ENCODE data around the gene BICD2.
A peak's percentile ranks its signal among the peaks of the same experiment; 100 is the strongest.

The BICD2 gene

DNA sequence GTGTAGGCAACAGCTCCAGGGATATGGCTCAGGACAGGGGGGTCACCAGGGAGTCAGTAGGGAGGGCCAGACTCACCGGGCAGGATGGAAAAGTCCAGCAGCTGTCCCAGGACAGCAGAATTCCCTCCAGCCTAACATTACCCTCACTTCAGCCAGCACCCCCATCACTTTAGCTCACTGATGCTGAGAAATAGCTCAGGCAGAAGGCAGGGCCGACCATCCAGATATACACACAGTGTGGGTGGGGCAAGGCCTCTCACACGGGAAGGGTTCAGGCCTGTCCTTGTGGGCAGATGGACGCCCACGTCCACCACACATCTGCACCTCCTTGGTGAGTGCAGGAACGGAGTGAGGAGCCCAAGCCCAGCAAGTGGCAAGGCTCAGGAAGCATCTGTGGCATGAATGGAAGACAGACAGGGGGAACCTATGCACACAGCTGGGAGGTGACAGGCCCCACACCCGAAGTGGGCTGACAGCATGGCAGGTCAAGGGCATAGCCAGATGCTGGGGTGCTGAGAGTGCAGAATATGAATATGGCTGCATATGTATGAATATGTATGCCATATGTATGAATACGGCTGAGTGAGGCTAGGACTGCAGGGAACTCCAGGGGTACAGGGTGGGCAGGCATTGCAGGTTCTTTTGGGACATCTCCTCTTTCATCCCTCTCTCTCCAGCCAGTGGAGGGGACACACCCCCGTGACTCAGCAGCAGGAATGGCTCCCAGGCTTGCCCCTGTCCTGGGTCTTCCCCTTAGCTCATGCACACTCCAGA, 17.0 kb downstream of the BICD2 start:
- TF ChIP-seq ZNF8 (CRISPR knock-in tag; IDR thresholded peaks at IDR 0.05) = no peak
- TF ChIP-seq PPARA (CRISPR knock-in tag; IDR thresholded peaks at IDR 0.05; ENCODE audit: borderline replicate concordance) = no peak
- TF ChIP-seq TCF4 (CRISPR knock-in tag; IDR thresholded peaks at IDR 0.05; ENCODE audit: borderline replicate concordance) = no peak
- TF ChIP-seq POU6F1 (CRISPR knock-in tag; IDR thresholded peaks at IDR 0.05; ENCODE audit: borderline replicate concordance, low read depth) = no peak
- no peak for TF ChIP-seq RARB (CRISPR knock-in tag; IDR thresholded peaks at IDR 0.05)
- TF ChIP-seq, protein P1, sequence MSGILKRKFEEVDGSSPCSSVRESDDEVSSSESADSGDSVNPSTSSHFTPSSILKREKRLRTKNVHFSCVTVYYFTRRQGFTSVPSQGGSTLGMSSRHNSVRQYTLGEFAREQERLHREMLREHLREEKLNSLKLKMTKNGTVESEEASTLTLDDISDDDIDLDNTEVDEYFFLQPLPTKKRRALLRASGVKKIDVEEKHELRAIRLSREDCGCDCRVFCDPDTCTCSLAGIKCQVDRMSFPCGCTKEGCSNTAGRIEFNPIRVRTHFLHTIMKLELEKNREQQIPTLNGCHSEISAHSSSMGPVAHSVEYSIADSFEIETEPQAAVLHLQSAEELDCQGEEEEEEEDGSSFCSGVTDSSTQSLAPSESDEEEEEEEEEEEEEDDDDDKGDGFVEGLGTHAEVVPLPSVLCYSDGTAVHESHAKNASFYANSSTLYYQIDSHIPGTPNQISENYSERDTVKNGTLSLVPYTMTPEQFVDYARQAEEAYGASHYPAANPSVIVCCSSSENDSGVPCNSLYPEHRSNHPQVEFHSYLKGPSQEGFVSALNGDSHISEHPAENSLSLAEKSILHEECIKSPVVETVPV (CRISPR knock-in tag; IDR thresholded peaks at IDR 0.05) = no peak
- no peak for TF ChIP-seq SNAI2 (CRISPR knock-in tag; IDR thresholded peaks at IDR 0.05)
- no peak for TF ChIP-seq OSR1 (CRISPR knock-in tag; IDR thresholded peaks at IDR 0.05)
- TF ChIP-seq TOX (CRISPR knock-in tag; IDR thresholded peaks at IDR 0.05; ENCODE audit: borderline replicate concordance) = no peak
- TF ChIP-seq, protein P2, sequence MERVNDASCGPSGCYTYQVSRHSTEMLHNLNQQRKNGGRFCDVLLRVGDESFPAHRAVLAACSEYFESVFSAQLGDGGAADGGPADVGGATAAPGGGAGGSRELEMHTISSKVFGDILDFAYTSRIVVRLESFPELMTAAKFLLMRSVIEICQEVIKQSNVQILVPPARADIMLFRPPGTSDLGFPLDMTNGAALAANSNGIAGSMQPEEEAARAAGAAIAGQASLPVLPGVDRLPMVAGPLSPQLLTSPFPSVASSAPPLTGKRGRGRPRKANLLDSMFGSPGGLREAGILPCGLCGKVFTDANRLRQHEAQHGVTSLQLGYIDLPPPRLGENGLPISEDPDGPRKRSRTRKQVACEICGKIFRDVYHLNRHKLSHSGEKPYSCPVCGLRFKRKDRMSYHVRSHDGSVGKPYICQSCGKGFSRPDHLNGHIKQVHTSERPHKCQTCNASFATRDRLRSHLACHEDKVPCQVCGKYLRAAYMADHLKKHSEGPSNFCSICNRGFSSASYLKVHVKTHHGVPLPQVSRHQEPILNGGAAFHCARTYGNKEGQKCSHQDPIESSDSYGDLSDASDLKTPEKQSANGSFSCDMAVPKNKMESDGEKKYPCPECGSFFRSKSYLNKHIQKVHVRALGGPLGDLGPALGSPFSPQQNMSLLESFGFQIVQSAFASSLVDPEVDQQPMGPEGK (CRISPR knock-in tag; IDR thresholded peaks at IDR 0.05; ENCODE audit: borderline replicate concordance) = no peak
- TF ChIP-seq TSHZ2 (CRISPR knock-in tag; IDR thresholded peaks at IDR 0.05) = no peak
- TF ChIP-seq ZC3H10 (CRISPR knock-in tag; IDR thresholded peaks at IDR 0.05) = no peak
- no peak for TF ChIP-seq CSDC2 (CRISPR knock-in tag; IDR thresholded peaks at IDR 0.05)
- TF ChIP-seq ZNF565 (CRISPR knock-in tag; conservative IDR thresholded peaks at IDR 0.05; ENCODE audit: low read depth) = no peak
- ATAC-seq = peak; percentile 62

GRCh38 chr9:92746567-92747458, 17.8 kb downstream of the BICD2 start:
- no peak for ATAC-seq
- TF ChIP-seq CSDC2 (CRISPR knock-in tag; IDR thresholded peaks at IDR 0.05) = no peak
- TF ChIP-seq POU6F1 (CRISPR knock-in tag; IDR thresholded peaks at IDR 0.05; ENCODE audit: borderline replicate concordance, low read depth) = no peak
- TF ChIP-seq, protein P3, sequence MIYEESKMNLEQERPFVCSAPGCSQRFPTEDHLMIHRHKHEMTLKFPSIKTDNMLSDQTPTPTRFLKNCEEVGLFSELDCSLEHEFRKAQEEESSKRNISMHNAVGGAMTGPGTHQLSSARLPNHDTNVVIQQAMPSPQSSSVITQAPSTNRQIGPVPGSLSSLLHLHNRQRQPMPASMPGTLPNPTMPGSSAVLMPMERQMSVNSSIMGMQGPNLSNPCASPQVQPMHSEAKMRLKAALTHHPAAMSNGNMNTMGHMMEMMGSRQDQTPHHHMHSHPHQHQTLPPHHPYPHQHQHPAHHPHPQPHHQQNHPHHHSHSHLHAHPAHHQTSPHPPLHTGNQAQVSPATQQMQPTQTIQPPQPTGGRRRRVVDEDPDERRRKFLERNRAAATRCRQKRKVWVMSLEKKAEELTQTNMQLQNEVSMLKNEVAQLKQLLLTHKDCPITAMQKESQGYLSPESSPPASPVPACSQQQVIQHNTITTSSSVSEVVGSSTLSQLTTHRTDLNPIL (CRISPR knock-in tag; IDR thresholded peaks at IDR 0.05; ENCODE audit: low read depth) = no peak
- no peak for TF ChIP-seq TSHZ2 (CRISPR knock-in tag; IDR thresholded peaks at IDR 0.05)
- TF ChIP-seq TOX (CRISPR knock-in tag; IDR thresholded peaks at IDR 0.05; ENCODE audit: borderline replicate concordance) = no peak
- TF ChIP-seq GLIS3 (CRISPR knock-in tag; IDR thresholded peaks at IDR 0.05) = no peak
- TF ChIP-seq, protein P1 (CRISPR knock-in tag; IDR thresholded peaks at IDR 0.05) = no peak
- no peak for TF ChIP-seq OSR1 (CRISPR knock-in tag; IDR thresholded peaks at IDR 0.05)

Measured in SK-N-SH treated with all-trans-retinoic acid at 6 μM for 48 hours (cell line).